Measurements from ENCODE around the gene ADPRM. TPM values are rescaled to one million over a fixed set of nuclear protein-coding genes. Genes with fewer than 3 reads are reported as not detected.

ADPRM gene
- total and polyA plus RNA-seq, 2 experiments from 2014 or later = 6.8 to 8.8 TPM

DNA sequence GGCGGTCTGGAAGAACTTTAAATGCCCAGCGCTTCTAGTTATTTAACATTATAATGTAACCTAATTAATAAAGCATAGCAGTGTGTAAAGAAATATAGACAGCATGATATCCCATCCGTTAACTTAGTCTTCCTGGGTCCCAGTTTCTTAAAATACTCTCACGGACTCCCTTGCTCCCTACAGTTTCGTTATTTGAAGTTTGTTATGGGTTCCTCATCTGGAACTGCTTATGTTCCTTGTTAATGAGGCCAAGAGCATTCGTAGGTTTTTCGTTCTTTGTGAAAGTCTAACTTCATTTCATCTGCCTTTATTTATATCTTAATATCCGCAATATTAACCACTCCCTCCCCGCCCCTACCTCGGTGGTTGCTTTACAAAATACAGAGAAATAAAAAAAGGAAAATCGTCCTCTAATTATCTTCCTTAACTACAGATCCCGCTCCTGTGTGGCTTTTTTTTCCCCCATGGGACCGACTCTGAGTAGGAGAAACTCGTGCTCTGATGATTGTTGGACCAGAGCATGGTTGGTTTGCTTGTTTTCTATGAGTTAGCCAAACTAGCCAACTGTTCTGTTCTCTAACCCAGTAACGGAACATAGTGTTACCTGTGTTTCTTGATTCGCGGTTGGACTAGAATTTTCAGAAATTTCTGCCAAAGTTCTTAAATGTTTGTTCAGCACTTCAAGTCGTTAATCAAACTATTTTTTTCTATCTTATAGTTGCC, 863 bp downstream of the ADPRM start:
- Histone ChIP-seq H4K20me1 (replicated peaks; ENCODE audit: insufficient read depth) (peaks cover 17% of the 10 kb centered on the region), H3K4me2 (peak overlapping the region; percentile 88), H3F3A (replicated peaks; ENCODE audit: low read depth) (no peaks in the 10 kb centered on the region), H3K4me1 (ENCODE audit: insufficient read depth) (no peaks in the 10 kb centered on the region; the same call in 1 of the 2 replicates), H3K9me2 (ENCODE audit: insufficient read depth) (no peaks in the 10 kb centered on the region), H3K79me2 (replicated peaks; ENCODE audit: insufficient read depth) (peaks cover 53% of the 10 kb centered on the region), H2AFZ (peak overlapping the region; percentile 30; the same call in 1 of the 2 replicates), H3K36me3 (ENCODE audit: insufficient read depth) (peaks cover 21% of the 10 kb centered on the region), H3K27me3 (ENCODE audit: insufficient read depth) (no peaks in the 10 kb centered on the region), H3K27ac (ENCODE audit: low read depth) (peak overlapping the region; percentile 82), H3K4me3 (peak overlapping the region; percentile 58)
- H3K4me1 Mint-ChIP-seq = peaks cover 9% of the 10 kb centered on the region; the same call in 2 of the 3 replicates
- H3K27me3 Mint-ChIP-seq (ENCODE audit: insufficient read depth, low read depth, poor library complexity) = peaks cover 3% of the 10 kb centered on the region
- peak; percentile 11 for DNase-seq (ENCODE audit: low spot score)
- no peak for ATAC-seq
- peak overlapping the region; percentile 94 for H3K4me3 Mint-ChIP-seq
- no peaks in the 10 kb centered on the region for H3K9me3 Mint-ChIP-seq
- TF ChIP-seq JUNB (IDR thresholded peaks at IDR 0.05; ENCODE audit: unreplicated experiment) (no peak), EZH2phosphoT487 (IDR thresholded peaks at IDR 0.05; ENCODE audit: unreplicated experiment) (no peak), ZNF331 (CRISPR knock-in tag; IDR thresholded peaks at IDR 0.05; ENCODE audit: low read depth) (no peak), ZNF114 (CRISPR knock-in tag; IDR thresholded peaks at IDR 0.05) (no peak)
- H3K36me3 Mint-ChIP-seq (ENCODE audit: low read depth) = peaks cover 27% of the 10 kb centered on the region
- peak overlapping the region; percentile 93 for H3K27ac Mint-ChIP-seq

DNA sequence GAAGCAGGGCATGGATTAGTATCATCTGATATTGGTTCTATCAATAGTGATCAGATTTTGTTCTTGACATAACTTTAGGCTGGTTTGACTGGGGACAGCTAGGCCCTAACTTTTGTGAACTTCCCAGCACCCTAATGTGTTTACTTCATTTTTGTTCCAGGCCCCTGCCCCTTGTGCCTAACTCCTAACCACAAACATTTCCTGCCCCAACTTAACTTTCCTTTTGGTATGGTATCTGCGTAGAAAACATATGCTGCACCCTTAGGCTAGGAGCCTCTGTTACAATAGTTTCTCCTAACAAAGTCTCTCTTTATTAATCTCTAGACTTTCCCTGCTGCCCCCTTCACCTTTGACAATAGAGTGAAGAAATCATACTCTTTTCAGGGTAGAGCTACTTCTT, 2.5 kb downstream of the ADPRM start:
- Histone ChIP-seq H3K9me2 (ENCODE audit: insufficient read depth) (no peaks in the 10 kb centered on the region), H3K27ac (ENCODE audit: low read depth) (no peak overlapping the region), H3K27me3 (ENCODE audit: insufficient read depth) (no peaks in the 10 kb centered on the region), H3K4me3 (no peak overlapping the region), H4K20me1 (replicated peaks; ENCODE audit: insufficient read depth) (0 out of 2 replicates have a peak, but pooled peaks cover 5% of the 10 kb centered on the region), H3K4me2 (no peak overlapping the region), H3F3A (replicated peaks; ENCODE audit: low read depth) (no peaks in the 10 kb centered on the region), H3K4me1 (ENCODE audit: insufficient read depth) (no peaks in the 10 kb centered on the region; the same call in 1 of the 2 replicates), H3K36me3 (ENCODE audit: insufficient read depth) (peaks cover 9% of the 10 kb centered on the region), H2AFZ (no peak overlapping the region), H3K79me2 (replicated peaks; ENCODE audit: insufficient read depth) (peaks cover 38% of the 10 kb centered on the region)
- ATAC-seq (no peak), DNase-seq (ENCODE audit: low spot score) (no peak)
- H3K27me3 Mint-ChIP-seq (ENCODE audit: insufficient read depth, low read depth, poor library complexity) = peaks cover 3% of the 10 kb centered on the region
- H3K36me3 Mint-ChIP-seq (ENCODE audit: low read depth) = peaks cover 12% of the 10 kb centered on the region
- no peaks in the 10 kb centered on the region for H3K9me3 Mint-ChIP-seq
- H3K4me3 Mint-ChIP-seq = no peak overlapping the region
- no peak overlapping the region for H3K27ac Mint-ChIP-seq
- H3K4me1 Mint-ChIP-seq = peaks cover 9% of the 10 kb centered on the region; the same call in 2 of the 3 replicates
- TF ChIP-seq ZNF331 (CRISPR knock-in tag; IDR thresholded peaks at IDR 0.05; ENCODE audit: low read depth) (no peak), ZNF114 (CRISPR knock-in tag; IDR thresholded peaks at IDR 0.05) (no peak), POLR2AphosphoS5 (IDR thresholded peaks at IDR 0.05; ENCODE audit: low read depth) (no peak), CREB1 (CRISPR knock-in tag; IDR thresholded peaks at IDR 0.05; ENCODE audit: low read depth) (no peak), STAT1 (IDR thresholded peaks at IDR 0.05; ENCODE audit: unreplicated experiment) (no peak), NANOG (IDR thresholded peaks at IDR 0.05; ENCODE audit: borderline replicate concordance) (no peak)
- TF ChIP-seq, protein P1, sequence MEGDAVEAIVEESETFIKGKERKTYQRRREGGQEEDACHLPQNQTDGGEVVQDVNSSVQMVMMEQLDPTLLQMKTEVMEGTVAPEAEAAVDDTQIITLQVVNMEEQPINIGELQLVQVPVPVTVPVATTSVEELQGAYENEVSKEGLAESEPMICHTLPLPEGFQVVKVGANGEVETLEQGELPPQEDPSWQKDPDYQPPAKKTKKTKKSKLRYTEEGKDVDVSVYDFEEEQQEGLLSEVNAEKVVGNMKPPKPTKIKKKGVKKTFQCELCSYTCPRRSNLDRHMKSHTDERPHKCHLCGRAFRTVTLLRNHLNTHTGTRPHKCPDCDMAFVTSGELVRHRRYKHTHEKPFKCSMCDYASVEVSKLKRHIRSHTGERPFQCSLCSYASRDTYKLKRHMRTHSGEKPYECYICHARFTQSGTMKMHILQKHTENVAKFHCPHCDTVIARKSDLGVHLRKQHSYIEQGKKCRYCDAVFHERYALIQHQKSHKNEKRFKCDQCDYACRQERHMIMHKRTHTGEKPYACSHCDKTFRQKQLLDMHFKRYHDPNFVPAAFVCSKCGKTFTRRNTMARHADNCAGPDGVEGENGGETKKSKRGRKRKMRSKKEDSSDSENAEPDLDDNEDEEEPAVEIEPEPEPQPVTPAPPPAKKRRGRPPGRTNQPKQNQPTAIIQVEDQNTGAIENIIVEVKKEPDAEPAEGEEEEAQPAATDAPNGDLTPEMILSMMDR (conservative IDR thresholded peaks at IDR 0.05; ENCODE audit: low read depth in 2 of 2) = no peak
- TF ChIP-seq, protein P2, sequence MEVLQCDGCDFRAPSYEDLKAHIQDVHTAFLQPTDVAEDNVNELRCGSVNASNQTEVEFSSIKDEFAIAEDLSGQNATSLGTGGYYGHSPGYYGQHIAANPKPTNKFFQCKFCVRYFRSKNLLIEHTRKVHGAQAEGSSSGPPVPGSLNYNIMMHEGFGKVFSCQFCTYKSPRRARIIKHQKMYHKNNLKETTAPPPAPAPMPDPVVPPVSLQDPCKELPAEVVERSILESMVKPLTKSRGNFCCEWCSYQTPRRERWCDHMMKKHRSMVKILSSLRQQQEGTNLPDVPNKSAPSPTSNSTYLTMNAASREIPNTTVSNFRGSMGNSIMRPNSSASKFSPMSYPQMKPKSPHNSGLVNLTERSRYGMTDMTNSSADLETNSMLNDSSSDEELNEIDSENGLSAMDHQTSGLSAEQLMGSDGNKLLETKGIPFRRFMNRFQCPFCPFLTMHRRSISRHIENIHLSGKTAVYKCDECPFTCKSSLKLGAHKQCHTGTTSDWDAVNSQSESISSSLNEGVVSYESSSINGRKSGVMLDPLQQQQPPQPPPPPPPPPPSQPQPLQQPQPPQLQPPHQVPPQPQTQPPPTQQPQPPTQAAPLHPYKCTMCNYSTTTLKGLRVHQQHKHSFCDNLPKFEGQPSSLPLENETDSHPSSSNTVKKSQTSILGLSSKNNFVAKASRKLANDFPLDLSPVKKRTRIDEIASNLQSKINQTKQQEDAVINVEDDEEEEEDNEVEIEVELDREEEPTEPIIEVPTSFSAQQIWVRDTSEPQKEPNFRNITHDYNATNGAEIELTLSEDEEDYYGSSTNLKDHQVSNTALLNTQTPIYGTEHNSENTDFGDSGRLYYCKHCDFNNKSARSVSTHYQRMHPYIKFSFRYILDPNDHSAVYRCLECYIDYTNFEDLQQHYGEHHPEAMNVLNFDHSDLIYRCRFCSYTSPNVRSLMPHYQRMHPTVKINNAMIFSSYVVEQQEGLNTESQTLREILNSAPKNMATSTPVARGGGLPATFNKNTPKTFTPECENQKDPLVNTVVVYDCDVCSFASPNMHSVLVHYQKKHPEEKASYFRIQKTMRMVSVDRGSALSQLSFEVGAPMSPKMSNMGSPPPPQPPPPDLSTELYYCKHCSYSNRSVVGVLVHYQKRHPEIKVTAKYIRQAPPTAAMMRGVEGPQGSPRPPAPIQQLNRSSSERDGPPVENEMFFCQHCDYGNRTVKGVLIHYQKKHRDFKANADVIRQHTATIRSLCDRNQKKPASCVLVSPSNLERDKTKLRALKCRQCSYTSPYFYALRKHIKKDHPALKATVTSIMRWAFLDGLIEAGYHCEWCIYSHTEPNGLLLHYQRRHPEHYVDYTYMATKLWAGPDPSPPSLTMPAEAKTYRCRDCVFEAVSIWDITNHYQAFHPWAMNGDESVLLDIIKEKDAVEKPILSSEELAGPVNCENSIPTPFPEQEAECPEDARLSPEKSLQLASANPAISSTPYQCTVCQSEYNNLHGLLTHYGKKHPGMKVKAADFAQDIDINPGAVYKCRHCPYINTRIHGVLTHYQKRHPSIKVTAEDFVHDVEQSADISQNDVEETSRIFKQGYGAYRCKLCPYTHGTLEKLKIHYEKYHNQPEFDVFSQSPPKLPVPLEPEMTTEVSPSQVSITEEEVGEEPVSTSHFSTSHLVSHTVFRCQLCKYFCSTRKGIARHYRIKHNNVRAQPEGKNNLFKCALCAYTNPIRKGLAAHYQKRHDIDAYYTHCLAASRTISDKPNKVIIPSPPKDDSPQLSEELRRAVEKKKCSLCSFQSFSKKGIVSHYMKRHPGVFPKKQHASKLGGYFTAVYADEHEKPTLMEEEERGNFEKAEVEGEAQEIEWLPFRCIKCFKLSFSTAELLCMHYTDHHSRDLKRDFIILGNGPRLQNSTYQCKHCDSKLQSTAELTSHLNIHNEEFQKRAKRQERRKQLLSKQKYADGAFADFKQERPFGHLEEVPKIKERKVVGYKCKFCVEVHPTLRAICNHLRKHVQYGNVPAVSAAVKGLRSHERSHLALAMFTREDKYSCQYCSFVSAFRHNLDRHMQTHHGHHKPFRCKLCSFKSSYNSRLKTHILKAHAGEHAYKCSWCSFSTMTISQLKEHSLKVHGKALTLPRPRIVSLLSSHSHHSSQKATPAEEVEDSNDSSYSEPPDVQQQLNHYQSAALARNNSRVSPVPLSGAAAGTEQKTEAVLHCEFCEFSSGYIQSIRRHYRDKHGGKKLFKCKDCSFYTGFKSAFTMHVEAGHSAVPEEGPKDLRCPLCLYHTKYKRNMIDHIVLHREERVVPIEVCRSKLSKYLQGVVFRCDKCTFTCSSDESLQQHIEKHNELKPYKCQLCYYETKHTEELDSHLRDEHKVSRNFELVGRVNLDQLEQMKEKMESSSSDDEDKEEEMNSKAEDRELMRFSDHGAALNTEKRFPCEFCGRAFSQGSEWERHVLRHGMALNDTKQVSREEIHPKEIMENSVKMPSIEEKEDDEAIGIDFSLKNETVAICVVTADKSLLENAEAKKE (CRISPR knock-in tag; IDR thresholded peaks at IDR 0.05) = no peak
